ENCODE results near the gene HDAC4. TPM values are rescaled to one million over a fixed set of nuclear protein-coding genes. Genes with fewer than 3 reads are reported as not detected.

The HDAC4 gene
- total RNA-seq, 1 donor from 2014 or later: 46.2 TPM

GRCh38 chr2:239311132-239312040 is 89.4 kb downstream of the HDAC4 start:
- H3K9me3 Mint-ChIP-seq (ENCODE audit: low read depth): peaks cover 17% of the 10 kb centered on the region
- TF ChIP-seq CTCF (IDR thresholded peaks at IDR 0.05; ENCODE audit: unreplicated experiment): no peak
- peaks cover 11% of the 10 kb centered on the region for H3K4me1 Mint-ChIP-seq (ENCODE audit: low read depth)
- DNase-seq (ENCODE audit: low spot score, unreplicated experiment): peak; percentile 2
- H3K27me3 Mint-ChIP-seq: no peaks in the 10 kb centered on the region
- H3K4me3 Mint-ChIP-seq (ENCODE audit: low read depth): no peak overlapping the region
- peaks cover 13% of the 10 kb centered on the region for H3K36me3 Mint-ChIP-seq (ENCODE audit: insufficient read depth)
- no peak overlapping the region for H3K27ac Mint-ChIP-seq

DNA sequence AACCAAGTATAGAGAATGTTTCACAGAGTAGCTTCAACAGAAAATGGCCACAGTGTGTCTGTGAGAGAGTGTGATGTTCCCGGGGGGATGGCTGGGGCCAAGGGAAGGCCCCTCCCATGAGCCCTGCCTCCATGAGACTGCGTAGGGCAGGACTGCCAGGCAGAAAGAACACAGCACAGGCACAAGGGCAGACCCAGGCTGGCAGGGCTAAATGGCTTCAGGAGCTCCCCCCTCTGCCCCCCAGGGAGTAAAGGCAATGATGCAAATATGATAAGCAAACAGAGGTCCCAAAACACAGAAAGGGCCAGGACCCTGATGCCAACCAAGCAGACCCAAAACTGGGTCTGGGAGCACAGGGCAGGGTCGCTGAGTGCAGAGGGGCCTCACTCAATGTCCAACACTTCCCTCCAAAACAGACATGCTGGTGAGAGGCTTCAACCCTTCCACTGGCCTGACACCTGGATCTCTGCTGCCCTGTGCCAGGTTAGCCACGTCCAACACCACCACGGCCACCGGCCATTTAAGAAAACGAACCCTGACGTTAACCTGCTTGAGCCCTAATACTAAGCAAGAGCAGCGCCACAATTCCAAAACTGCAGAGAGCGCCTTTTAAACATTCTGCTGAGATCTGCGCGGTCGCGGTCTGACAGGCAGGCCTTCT is 90.3 kb downstream of the HDAC4 start:
- Mint-ChIP-seq H3K4me1 (ENCODE audit: low read depth) (peaks cover 11% of the 10 kb centered on the region), H3K27me3 (no peaks in the 10 kb centered on the region), H3K36me3 (ENCODE audit: insufficient read depth) (peaks cover 13% of the 10 kb centered on the region), H3K4me3 (ENCODE audit: low read depth) (no peak overlapping the region), H3K9me3 (ENCODE audit: low read depth) (peaks cover 17% of the 10 kb centered on the region), H3K27ac (no peak overlapping the region)
- TF ChIP-seq CTCF (IDR thresholded peaks at IDR 0.05; ENCODE audit: unreplicated experiment): no peak
- peak; percentile 5 for DNase-seq (ENCODE audit: low spot score, unreplicated experiment)

DNA sequence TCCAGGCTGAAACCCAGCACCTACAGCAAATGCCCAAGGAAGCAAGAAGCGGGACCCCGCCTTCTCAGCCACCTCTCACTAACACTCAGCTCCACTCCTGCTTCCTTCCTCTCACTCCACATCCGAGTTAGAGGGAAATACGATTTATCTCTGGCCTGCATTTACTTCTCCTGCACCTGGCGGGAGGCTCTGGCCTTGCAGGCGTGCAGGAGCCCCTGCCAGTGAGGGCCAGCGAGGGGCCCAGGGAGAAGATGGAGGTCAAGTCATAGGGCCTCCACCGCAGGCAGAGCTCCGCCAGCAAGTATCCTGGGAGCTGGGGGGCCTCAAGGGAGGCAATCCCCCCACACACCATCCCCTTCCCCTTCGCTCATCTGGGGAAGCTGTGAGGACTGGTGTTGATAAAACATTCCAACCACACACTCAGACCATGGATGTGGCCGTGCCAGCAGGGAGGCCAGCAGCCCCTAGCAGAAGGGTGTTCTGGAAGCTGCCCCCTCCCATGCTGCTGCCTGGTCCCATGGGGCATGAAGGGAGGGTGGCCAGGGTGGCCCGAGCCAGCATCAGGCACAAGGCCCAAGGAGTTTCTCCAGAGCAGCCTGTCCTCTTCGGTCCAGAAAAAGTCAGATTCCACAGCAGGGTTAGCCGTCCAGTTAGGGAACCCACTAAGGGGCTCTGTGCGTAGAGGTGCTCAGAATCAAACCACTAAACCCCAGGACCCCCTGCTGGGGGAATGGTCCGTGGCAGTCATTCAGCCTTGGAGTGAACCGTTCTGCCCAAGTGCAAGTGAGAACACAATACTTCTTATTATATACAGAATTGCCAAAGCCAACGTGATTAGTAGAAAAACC is 91.2 kb downstream of the HDAC4 start:
- H3K4me3 Mint-ChIP-seq (ENCODE audit: low read depth): no peak overlapping the region
- H3K4me1 Mint-ChIP-seq (ENCODE audit: low read depth): peaks cover 11% of the 10 kb centered on the region

DNA sequence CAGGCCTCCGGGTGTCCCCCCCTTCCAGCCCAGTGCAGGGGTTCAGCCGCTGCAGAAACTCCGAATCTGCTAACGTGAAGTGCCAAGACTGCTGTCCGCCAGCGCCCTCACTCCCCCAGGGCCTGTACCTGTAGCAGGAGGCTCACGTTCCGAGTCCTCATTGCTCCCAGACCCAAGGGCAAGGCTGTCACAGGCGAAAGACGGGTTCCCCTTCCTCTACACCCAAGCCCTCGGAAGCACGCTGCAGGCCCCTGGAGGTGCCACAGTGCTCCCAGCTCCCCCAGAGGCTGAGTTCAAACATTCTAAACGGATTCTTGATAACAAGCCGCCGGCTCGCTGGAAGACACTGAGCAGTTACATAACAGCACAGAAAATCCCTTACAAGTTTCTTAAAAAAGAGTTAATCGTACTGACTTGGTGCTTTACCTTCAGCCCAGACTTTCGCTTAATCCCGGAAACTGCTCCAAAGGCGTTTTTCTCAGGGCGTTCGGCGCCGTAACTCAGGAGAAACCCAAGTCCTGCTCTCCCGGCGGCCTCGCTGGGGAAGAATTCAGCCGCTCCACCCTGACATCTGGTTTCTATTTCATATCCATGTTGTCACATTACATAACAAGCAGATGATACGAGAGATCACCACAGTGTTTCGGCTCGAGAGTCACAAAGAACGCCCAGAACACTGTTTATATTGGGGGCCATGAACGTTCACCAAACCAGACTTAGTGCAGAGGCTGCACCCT is 92.0 kb downstream of the HDAC4 start:
- no peak for DNase-seq (ENCODE audit: low spot score, unreplicated experiment)
- H3K9me3 Mint-ChIP-seq (ENCODE audit: low read depth): peaks cover under 1% of the 10 kb centered on the region
- TF ChIP-seq CTCF (IDR thresholded peaks at IDR 0.05; ENCODE audit: unreplicated experiment): no peak
- no peaks in the 10 kb centered on the region for H3K27me3 Mint-ChIP-seq
- H3K4me1 Mint-ChIP-seq (ENCODE audit: low read depth): peaks cover 15% of the 10 kb centered on the region
- H3K36me3 Mint-ChIP-seq (ENCODE audit: insufficient read depth): no peaks in the 10 kb centered on the region
- H3K27ac Mint-ChIP-seq: no peak overlapping the region
- no peak overlapping the region for H3K4me3 Mint-ChIP-seq (ENCODE audit: low read depth)

More for the DNA sequence above, 91.2 kb downstream of the HDAC4 start:
- no peaks in the 10 kb centered on the region for H3K27me3 Mint-ChIP-seq
- peaks cover 7% of the 10 kb centered on the region for H3K36me3 Mint-ChIP-seq (ENCODE audit: insufficient read depth)
- no peak for TF ChIP-seq CTCF (IDR thresholded peaks at IDR 0.05; ENCODE audit: unreplicated experiment)
- no peak for DNase-seq (ENCODE audit: low spot score, unreplicated experiment)
- H3K27ac Mint-ChIP-seq: peak overlapping the region; percentile 85
- peaks cover 8% of the 10 kb centered on the region for H3K9me3 Mint-ChIP-seq (ENCODE audit: low read depth)
